Upper lobe of left lung (tissue), 4 donors: ENCODE results near the gene COL6A3.

Source experiments
- CTCF ChIP-seq, 6 experiments: fragments of 450-650 bp in 4 of 6; fragments of 200-600 bp in 2 of 6; sonication (generic) in 2 of 6; IDR thresholded peaks; one replicate each; pipeline ENCODE4 v1.5.1; 2016 to 2019; ENCODE audit warnings: antibody characterized with exemption in 6 of 6
- POLR2AphosphoS5 ChIP-seq, 2 donors: sonication (generic); formaldehyde crosslinking; IDR thresholded peaks; one replicate each; pipeline ENCODE4 v1.5.1; 2017; ENCODE audit warnings: antibody characterized with exemption in 2 of 2

DNA sequence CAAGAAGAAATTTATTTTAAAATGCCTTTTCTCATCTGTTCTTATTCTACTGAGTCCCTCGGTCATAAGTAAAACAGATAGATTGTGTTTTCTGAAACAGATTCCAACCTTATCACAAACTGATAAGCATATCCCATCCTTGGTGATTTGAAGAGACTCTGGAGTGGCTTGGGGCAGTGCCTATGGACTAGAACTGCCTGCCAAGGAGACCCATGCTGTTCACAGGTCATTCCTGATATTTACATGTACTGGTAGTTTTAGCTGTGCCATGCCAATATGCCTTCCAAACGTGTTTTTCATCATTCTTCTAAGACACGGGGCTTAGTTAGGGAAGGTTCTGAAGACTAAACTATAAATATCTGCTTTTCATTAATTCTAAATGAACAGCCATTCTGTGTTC, 11.4 kb upstream of the COL6A3 start:
- no peak for TF ChIP-seq CTCF (IDR thresholded peaks at IDR 0.05)
- TF ChIP-seq POLR2AphosphoS5 (IDR thresholded peaks at IDR 0.05): no peak
